ENCODE data around the gene WDR90. TPM values are rescaled to one million over a fixed set of nuclear protein-coding genes. Genes with fewer than 3 reads are reported as not detected.

WDR90 gene
- total and polyA plus RNA-seq, 2 experiments from 2014 or later, result 26.5 to 32.3 TPM

GRCh38 chr16:716768-717325 lies 67.7 kb downstream of the WDR90 start:
- no peak for DNase-seq (ENCODE audit: low read depth in 1 of 2, low spot score in 1 of 2)
- Histone ChIP-seq H3K4me3 (no peak overlapping the region), H3K27me3 (no peaks in the 10 kb centered on the region), H3K36me3 (no peaks in the 10 kb centered on the region), H3K9me3 (ENCODE audit: low read depth) (no peaks in the 10 kb centered on the region), H3K27ac (no peak overlapping the region), H3K4me1 (ENCODE audit: low read depth) (peaks cover 23% of the 10 kb centered on the region)
- TF ChIP-seq CTCF (IDR thresholded peaks at IDR 0.05; ENCODE audit: low read depth, low read length), result no peak

Other genes with a start within 250 kb of the WDR90 start
- gene DECR2, start 247.5 kb upstream of the WDR90 start, total RNA-seq, result 48.7 and 51.5 TPM in 2 replicates
- 49.5 and 50.0 TPM in 2 replicates for gene DECR2, start 247.5 kb upstream of the WDR90 start, polyA plus RNA-seq
- 61.8 and 77.1 TPM in 2 replicates for gene RAB11FIP3, start 223.7 kb upstream of the WDR90 start, total RNA-seq
- gene RAB11FIP3, start 223.7 kb upstream of the WDR90 start, polyA plus RNA-seq, result 55.3 TPM in 2 replicates
- 58.2 and 63.3 TPM in 2 replicates for gene CAPN15, start 121.7 kb upstream of the WDR90 start, total RNA-seq
- gene CAPN15, start 121.7 kb upstream of the WDR90 start, polyA plus RNA-seq, result 19.0 and 38.1 TPM in 2 replicates
- gene PRR35, start 89.0 kb upstream of the WDR90 start, total RNA-seq, result 0.14 and 0.66 TPM in 2 replicates
- gene PRR35, start 89.0 kb upstream of the WDR90 start, polyA plus RNA-seq, result 0.40 TPM in 1 of 2 replicates, not detected in the other
- gene NHLRC4, start 82.4 kb upstream of the WDR90 start, total RNA-seq, result 3.6 and 3.9 TPM in 2 replicates
- gene NHLRC4, start 82.4 kb upstream of the WDR90 start, polyA plus RNA-seq, result 2.2 and 2.6 TPM in 2 replicates
- gene PIGQ, start 79.4 kb upstream of the WDR90 start, total RNA-seq, result 124 and 126 TPM in 2 replicates
- 89.2 and 110 TPM in 2 replicates for gene PIGQ, start 79.4 kb upstream of the WDR90 start, polyA plus RNA-seq
- 40.7 and 45.9 TPM in 2 replicates for gene RAB40C, start 59.3 kb upstream of the WDR90 start, total RNA-seq
- gene RAB40C, start 59.3 kb upstream of the WDR90 start, polyA plus RNA-seq, result 30.8 and 36.9 TPM in 2 replicates
- 85.8 and 125 TPM in 2 replicates for gene WFIKKN1, start 18.4 kb upstream of the WDR90 start, total RNA-seq
- gene WFIKKN1, start 18.4 kb upstream of the WDR90 start, polyA plus RNA-seq, result 79.6 and 105 TPM in 2 replicates
- 196 and 201 TPM in 2 replicates for gene METTL26, start 13.1 kb upstream of the WDR90 start, total RNA-seq
- 153 and 181 TPM in 2 replicates for gene METTL26, start 13.1 kb upstream of the WDR90 start, polyA plus RNA-seq
- 123 and 144 TPM in 2 replicates for gene MCRIP2, start 7.5 kb upstream of the WDR90 start, total RNA-seq
- 131 and 146 TPM in 2 replicates for gene MCRIP2, start 7.5 kb upstream of the WDR90 start, polyA plus RNA-seq
- gene RHOT2, start 18.8 kb downstream of the WDR90 start, total RNA-seq, result 251 and 305 TPM in 2 replicates
- 294 and 315 TPM in 2 replicates for gene RHOT2, start 18.8 kb downstream of the WDR90 start, polyA plus RNA-seq
- gene RHBDL1, start 26.3 kb downstream of the WDR90 start, total RNA-seq, result 3.6 and 12.9 TPM in 2 replicates
- 2.6 and 4.7 TPM in 2 replicates for gene RHBDL1, start 26.3 kb downstream of the WDR90 start, polyA plus RNA-seq
- gene STUB1, start 31.0 kb downstream of the WDR90 start, total RNA-seq, result 176 and 207 TPM in 2 replicates
- gene STUB1, start 31.0 kb downstream of the WDR90 start, polyA plus RNA-seq, result 219 and 269 TPM in 2 replicates
- 105 and 134 TPM in 2 replicates for gene JMJD8, start 35.0 kb downstream of the WDR90 start, total RNA-seq
- 107 and 118 TPM in 2 replicates for gene JMJD8, start 35.0 kb downstream of the WDR90 start, polyA plus RNA-seq
- 17.6 and 23.3 TPM in 2 replicates for gene WDR24, start 41.0 kb downstream of the WDR90 start, total RNA-seq
- gene WDR24, start 41.0 kb downstream of the WDR90 start, polyA plus RNA-seq, result 22.8 and 31.0 TPM in 2 replicates
- 0.12 and 0.74 TPM in 2 replicates for gene FBXL16, start 56.4 kb downstream of the WDR90 start, total RNA-seq
- gene FBXL16, start 56.4 kb downstream of the WDR90 start, polyA plus RNA-seq, result 0.59 and 1.4 TPM in 2 replicates
- 93.9 and 186 TPM in 2 replicates for gene METRN, start 65.8 kb downstream of the WDR90 start, total RNA-seq
- gene METRN, start 65.8 kb downstream of the WDR90 start, polyA plus RNA-seq, result 299 and 330 TPM in 2 replicates
- gene ANTKMT, start 71.8 kb downstream of the WDR90 start, total RNA-seq, result 55.1 and 62.5 TPM in 2 replicates
- 72.4 and 82.6 TPM in 2 replicates for gene ANTKMT, start 71.8 kb downstream of the WDR90 start, polyA plus RNA-seq
- gene CCDC78, start 77.1 kb downstream of the WDR90 start, total RNA-seq, result 9.7 and 16.5 TPM in 2 replicates
- 3.6 and 4.2 TPM in 2 replicates for gene CCDC78, start 77.1 kb downstream of the WDR90 start, polyA plus RNA-seq
- 31.6 and 47.5 TPM in 2 replicates for gene HAGHL, start 77.7 kb downstream of the WDR90 start, total RNA-seq
- gene HAGHL, start 77.7 kb downstream of the WDR90 start, polyA plus RNA-seq, result 27.7 and 37.0 TPM in 2 replicates
- 46.2 and 67.7 TPM in 2 replicates for gene CIAO3, start 91.6 kb downstream of the WDR90 start, total RNA-seq
- 43.3 and 72.2 TPM in 2 replicates for gene CIAO3, start 91.6 kb downstream of the WDR90 start, polyA plus RNA-seq
- 0.32 and 4.5 TPM in 2 replicates for gene MSLN, start 111.4 kb downstream of the WDR90 start, total RNA-seq
- not detected in 2 replicates for gene MSLN, start 111.4 kb downstream of the WDR90 start, polyA plus RNA-seq
- 32.2 and 36.1 TPM in 2 replicates for gene RPUSD1, start 139.0 kb downstream of the WDR90 start, total RNA-seq
- 27.0 and 34.3 TPM in 2 replicates for gene RPUSD1, start 139.0 kb downstream of the WDR90 start, polyA plus RNA-seq
- gene CHTF18, start 139.3 kb downstream of the WDR90 start, total RNA-seq, result 57.4 and 107 TPM in 2 replicates
- gene CHTF18, start 139.3 kb downstream of the WDR90 start, polyA plus RNA-seq, result 43.6 and 58.5 TPM in 2 replicates
- not detected in 2 replicates for gene GNG13, start 151.4 kb downstream of the WDR90 start, total RNA-seq
- gene GNG13, start 151.4 kb downstream of the WDR90 start, polyA plus RNA-seq, result 0.79 TPM in 1 of 2 replicates, not detected in the other

Data from cardiac muscle cell (in vitro differentiated cells and primary cell).